NT2/D1 (cell line): ENCODE results near the gene ZNF474.

Experiments
- DNase-seq: peaks from one replicate; pipeline ENCODE4 v3.0.0-alpha.2; 2011; ENCODE audit warnings: low read depth, low spot score
- H3K27me3 ChIP-seq: 2 replicates; pipeline ENCODE4 v1.6.0; 2011; ENCODE audit warnings: mild to moderate bottlenecking; ENCODE audit not compliant: insufficient read length, insufficient read depth
- H3K36me3 ChIP-seq: 2 replicates; pipeline ENCODE4 v1.6.1; 2011; ENCODE audit warnings: mild to moderate bottlenecking, low read length, mixed read lengths; ENCODE audit not compliant: insufficient read depth, insufficient read length
- H3K4me1 ChIP-seq: 2 replicates; pipeline ENCODE4 v1.5.1; 2011; ENCODE audit not compliant: insufficient read depth, insufficient read length
- H3K4me3 ChIP-seq: 2 replicates; pipeline ENCODE4 v1.5.1; 2011; ENCODE audit warnings: low read depth; ENCODE audit not compliant: insufficient read length
- H3K9ac ChIP-seq: 2 replicates; pipeline ENCODE4 v1.6.0; 2011; ENCODE audit warnings: low read depth; ENCODE audit not compliant: insufficient read length
- H3K9me3 ChIP-seq: 2 replicates; pipeline ENCODE4 v1.5.1; 2011; ENCODE audit warnings: mild to moderate bottlenecking, low read length; ENCODE audit not compliant: insufficient read depth
- SUZ12 ChIP-seq: IDR thresholded peaks from 2 replicates; pipeline ENCODE4 v1.6.1; 2011; ENCODE audit not compliant: insufficient read length, insufficient read depth; ENCODE audit errors: extremely low read depth
- YY1 ChIP-seq: IDR thresholded peaks from 2 replicates; pipeline ENCODE4 v1.6.1; 2011; ENCODE audit not compliant: insufficient read length, insufficient read depth
- ZNF274 ChIP-seq: IDR thresholded peaks from 2 replicates; pipeline ENCODE4 v1.6.1; 2011; ENCODE audit warnings: mild to moderate bottlenecking, low read depth, low read length

ZNF474 gene

GRCh38 chr5:122118356-122118948 lies 10.9 kb upstream of the ZNF474 start:
- DNase-seq, result no peak
- H3K4me1 ChIP-seq, result peaks cover 2% of the 10 kb centered on the region
- no peaks in the 10 kb centered on the region for H3K9me3 ChIP-seq
- no peak overlapping the region for H3K4me3 ChIP-seq
- TF ChIP-seq SUZ12, result no peak
- no peak for TF ChIP-seq YY1
- no peak for TF ChIP-seq ZNF274
- H3K9ac ChIP-seq, result no peak overlapping the region
- no peaks in the 10 kb centered on the region for H3K27me3 ChIP-seq
- H3K36me3 ChIP-seq, result no peaks in the 10 kb centered on the region

- Histone ChIP-seq H3K9ac (no peak overlapping the region), H3K4me1 (peaks cover 2% of the 10 kb centered on the region), H3K36me3 (no peaks in the 10 kb centered on the region), H3K9me3 (no peaks in the 10 kb centered on the region), H3K4me3 (no peak overlapping the region), H3K27me3 (no peaks in the 10 kb centered on the region)
- no peak for DNase-seq
- TF ChIP-seq ZNF274 (no peak), SUZ12 (no peak), YY1 (no peak)
These were observed 10.1 kb upstream of the ZNF474 start for GRCh38 chr5:122119205-122119604.

- TF ChIP-seq SUZ12, result no peak
- Histone ChIP-seq H3K4me3 (no peak overlapping the region), H3K4me1 (peaks cover 2% of the 10 kb centered on the region), H3K27me3 (no peaks in the 10 kb centered on the region), H3K36me3 (no peaks in the 10 kb centered on the region), H3K9me3 (no peaks in the 10 kb centered on the region), H3K9ac (no peak overlapping the region)
- no peak for DNase-seq
These were observed 8.9 kb upstream of the ZNF474 start for GRCh38 chr5:122120493-122120892.

GRCh38 chr5:122120957-122121356 lies 8.4 kb upstream of the ZNF474 start:
- Histone ChIP-seq H3K27me3 (no peaks in the 10 kb centered on the region), H3K4me3 (no peak overlapping the region), H3K9ac (no peak overlapping the region), H3K9me3 (no peaks in the 10 kb centered on the region), H3K4me1 (peaks cover 2% of the 10 kb centered on the region), H3K36me3 (no peaks in the 10 kb centered on the region)
- no peak for TF ChIP-seq YY1
- no peak for TF ChIP-seq SUZ12
- no peak for TF ChIP-seq ZNF274
- DNase-seq, result no peak

GRCh38 chr5:122121479-122122465 lies 7.6 kb upstream of the ZNF474 start:
- H3K36me3 ChIP-seq, result no peaks in the 10 kb centered on the region
- H3K4me1 ChIP-seq, result peaks cover 2% of the 10 kb centered on the region
- H3K27me3 ChIP-seq, result no peaks in the 10 kb centered on the region
- no peaks in the 10 kb centered on the region for H3K9me3 ChIP-seq
- no peak for DNase-seq
- H3K9ac ChIP-seq, result no peak overlapping the region
- H3K4me3 ChIP-seq, result no peak overlapping the region
- TF ChIP-seq YY1 (no peak), ZNF274 (no peak), SUZ12 (no peak)

- H3K4me1 ChIP-seq, result peaks cover 2% of the 10 kb centered on the region
- no peaks in the 10 kb centered on the region for H3K36me3 ChIP-seq
- H3K4me3 ChIP-seq, result no peak overlapping the region
- no peak for DNase-seq
- no peaks in the 10 kb centered on the region for H3K27me3 ChIP-seq
- no peaks in the 10 kb centered on the region for H3K9me3 ChIP-seq
- no peak overlapping the region for H3K9ac ChIP-seq
- no peak for TF ChIP-seq ZNF274
- TF ChIP-seq YY1, result no peak
- TF ChIP-seq SUZ12, result no peak
These were observed 4.6 kb upstream of the ZNF474 start for GRCh38 chr5:122124766-122125165.

- DNase-seq, result no peak
- no peak overlapping the region for H3K9ac ChIP-seq
- H3K27me3 ChIP-seq, result no peaks in the 10 kb centered on the region
- TF ChIP-seq SUZ12, result no peak
- no peak for TF ChIP-seq ZNF274
- no peak for TF ChIP-seq YY1
- no peaks in the 10 kb centered on the region for H3K4me1 ChIP-seq
- H3K4me3 ChIP-seq, result no peak overlapping the region
- no peaks in the 10 kb centered on the region for H3K36me3 ChIP-seq
- H3K9me3 ChIP-seq, result no peaks in the 10 kb centered on the region
These were observed 3.1 kb upstream of the ZNF474 start for GRCh38 chr5:122126177-122126755.
